GDM1 (cell line): ENCODE results near the gene ARID1A.
"Not testable (repeated sequence)": the region's sequence is repeated elsewhere in the genome, so short reads cannot be mapped to it uniquely, and the experiment has no call there.

Experiments used
- DNase-seq: peaks from one replicate; lab custom pipeline; 2025; lab: John Stamatoyannopoulos, UW

Gene ARID1A

DNA sequence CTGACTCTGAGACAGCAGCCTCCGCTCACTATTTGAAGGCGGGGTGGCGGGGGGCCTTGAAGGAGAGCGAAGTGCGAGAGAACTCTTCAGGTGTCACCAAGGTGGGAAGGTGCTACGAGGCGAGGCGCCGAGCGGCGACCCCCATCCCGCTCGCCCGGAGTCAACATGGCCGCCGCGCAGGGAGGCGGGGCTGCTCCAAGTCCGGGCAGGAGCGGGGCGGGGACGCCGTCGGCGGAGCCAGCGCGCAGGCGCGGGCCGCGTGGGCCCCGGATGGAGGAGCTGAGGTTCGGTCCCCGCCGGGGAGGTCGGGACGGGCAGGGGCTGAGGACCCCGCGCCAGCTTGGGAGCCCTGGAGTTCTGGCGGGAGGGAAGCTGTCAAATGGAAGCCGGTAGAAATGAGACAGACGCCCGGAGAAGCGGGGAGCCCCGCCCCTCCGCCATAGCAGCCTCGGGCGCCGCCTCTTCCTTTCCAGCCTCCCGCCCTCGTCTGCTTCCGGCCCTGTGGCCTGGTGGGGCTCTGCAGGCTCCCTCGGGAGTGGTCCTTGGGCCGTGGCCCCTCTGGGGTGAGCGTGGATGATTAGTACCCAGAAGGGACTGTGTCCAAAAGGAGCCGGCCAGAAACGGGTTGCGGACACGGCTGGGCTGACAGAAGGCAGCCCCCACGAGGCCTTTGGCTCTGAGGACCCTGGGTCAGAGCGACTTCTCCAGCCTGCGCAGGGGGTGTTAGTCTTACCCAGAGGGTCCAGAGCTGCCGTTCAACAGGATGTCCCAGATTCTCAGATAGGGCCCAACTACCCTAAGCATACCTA, 92.1 kb downstream of the ARID1A start, which contains the start of gene PIGV:
TSS of gene PIGV (plus strand) at position 245 of the 809 bp plus-strand sequence. CDS start 2,866 bp downstream, outside the sequence.
- DNase-seq, result peak; percentile 86

DNA sequence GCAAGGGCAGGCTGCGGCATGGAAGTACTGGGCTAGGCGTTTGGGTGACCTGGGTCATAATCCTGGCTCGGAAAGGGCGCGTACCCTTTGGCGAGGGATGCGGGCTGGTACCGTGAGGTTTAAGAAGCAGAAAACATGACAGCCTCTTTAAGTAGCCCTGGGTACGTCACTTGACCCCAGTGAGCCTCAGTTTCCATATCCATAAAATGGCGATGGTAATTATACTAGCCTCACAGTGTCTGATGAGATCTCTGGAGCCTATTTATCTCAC, 92.6 kb downstream of the ARID1A start:
- DNase-seq, result no peak

DNA sequence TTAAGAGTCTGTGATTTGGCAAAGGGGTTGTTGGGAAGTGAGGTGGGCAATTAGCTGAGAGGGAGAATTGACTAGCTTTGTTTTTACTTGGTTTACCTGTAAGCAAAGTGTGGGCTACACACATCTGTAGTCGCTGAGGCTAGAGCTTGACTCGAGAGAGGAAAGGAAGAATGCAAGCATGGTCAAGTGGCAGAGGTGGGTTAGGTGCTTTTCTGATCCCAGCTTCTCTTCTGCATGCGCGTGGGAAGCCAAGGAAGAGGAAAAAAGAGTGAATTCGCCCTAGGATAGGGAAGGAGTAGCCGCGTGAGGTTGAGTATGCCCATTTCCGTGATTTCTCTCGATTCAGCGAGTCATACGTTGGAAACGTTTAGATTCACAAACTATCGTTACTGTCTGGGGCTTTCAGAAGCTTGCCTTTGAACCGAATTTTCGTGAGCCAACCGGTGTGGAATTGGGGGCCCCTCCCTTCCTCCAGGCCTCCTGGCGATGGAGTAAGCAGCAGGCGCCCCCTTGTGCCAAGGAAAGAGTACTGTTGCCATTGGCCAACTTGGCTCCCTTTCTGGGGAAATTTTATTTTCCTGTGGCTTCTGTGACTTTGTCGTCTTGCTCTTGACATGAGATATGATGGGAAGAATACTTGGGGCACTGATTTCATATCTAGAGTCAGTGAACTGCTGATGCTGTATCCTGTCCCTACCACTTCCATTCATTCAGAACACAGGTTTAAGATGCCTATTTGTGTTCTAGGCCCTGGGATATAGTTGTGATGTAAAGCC, 93.2 kb downstream of the ARID1A start:
- peak; percentile 74 for DNase-seq

DNA sequence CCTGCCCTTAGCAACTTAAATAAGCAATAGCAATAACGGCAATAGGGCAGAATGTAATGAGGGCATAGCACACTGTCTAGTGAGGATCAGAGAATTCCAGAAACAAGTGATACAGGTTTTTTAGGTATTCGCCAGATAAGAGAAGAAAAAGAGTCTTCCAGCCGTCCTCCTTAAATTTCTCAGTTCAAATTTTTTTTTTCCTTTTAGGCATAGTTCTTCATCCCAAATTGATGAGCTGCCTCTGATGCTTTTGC, 93.7 kb downstream of the ARID1A start:
- DNase-seq, result no peak

GRCh38 chr1:26789931-26790330, 94.1 kb downstream of the ARID1A start:
- peak; percentile 37 for DNase-seq

- no peak for DNase-seq
Observed at GRCh38 chr1:26790551-26790953, 94.7 kb downstream of the ARID1A start.

- no peak for DNase-seq
Observed at GRCh38 chr1:26791148-26791547, 95.3 kb downstream of the ARID1A start.

- DNase-seq, result no peak
Observed at GRCh38 chr1:26791626-26792025, 95.8 kb downstream of the ARID1A start.

DNA sequence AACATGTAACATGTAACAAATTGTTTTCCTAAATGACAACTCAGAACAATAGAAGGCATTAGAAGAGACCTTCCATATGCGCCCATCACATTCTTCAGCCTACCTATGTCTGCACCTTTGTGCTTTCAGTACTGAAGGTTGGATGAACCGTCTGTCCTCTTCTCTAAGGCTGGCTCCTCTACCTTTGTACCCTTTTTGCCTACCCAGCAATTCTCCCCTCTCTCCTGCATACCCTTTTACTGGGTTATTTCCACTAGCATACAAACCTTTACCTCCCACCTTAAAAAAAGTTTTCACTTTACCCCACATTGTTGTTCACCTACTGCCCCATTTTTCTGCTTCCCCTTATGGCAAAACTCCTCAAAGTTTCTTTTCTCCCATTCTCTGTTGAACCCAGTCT, 97.1 kb downstream of the ARID1A start:
- DNase-seq, result no peak

- no peak for DNase-seq
Observed at GRCh38 chr1:26794391-26794790, 98.6 kb downstream of the ARID1A start.

- DNase-seq, result no peak
Observed at GRCh38 chr1:26797627-26798026, 101.8 kb downstream of the ARID1A start.

- DNase-seq, result no peak
Observed at GRCh38 chr1:26799479-26800142, 103.8 kb downstream of the ARID1A start.

DNA sequence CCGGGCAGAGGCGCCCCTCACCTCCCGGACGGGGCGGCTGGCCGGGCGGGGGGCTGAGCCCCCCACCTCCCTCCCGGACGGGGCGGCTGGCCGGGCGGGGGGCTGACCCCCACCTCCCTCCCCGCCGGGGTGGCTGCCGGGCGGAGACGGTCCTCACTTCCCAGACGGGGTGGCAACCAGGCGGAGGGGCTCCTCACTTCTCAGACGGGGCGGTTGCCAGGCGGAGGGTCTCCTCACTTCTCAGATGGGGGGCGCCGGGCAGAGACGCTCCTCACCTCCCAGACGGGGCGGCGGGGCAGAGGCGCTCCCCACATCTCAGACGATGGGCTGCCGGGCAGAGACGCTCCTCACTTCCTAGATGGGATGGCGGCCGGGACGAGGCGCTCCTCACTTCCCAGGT, 108.1 kb downstream of the ARID1A start:
- not testable (repeated sequence) for DNase-seq

- peak; percentile 39 for DNase-seq
Observed at GRCh38 chr1:26810105-26810504, 114.3 kb downstream of the ARID1A start.

- no peak for DNase-seq
Observed at GRCh38 chr1:26811057-26811456, 115.2 kb downstream of the ARID1A start.

GRCh38 chr1:26811708-26812107, 115.9 kb downstream of the ARID1A start:
- no peak for DNase-seq

DNA sequence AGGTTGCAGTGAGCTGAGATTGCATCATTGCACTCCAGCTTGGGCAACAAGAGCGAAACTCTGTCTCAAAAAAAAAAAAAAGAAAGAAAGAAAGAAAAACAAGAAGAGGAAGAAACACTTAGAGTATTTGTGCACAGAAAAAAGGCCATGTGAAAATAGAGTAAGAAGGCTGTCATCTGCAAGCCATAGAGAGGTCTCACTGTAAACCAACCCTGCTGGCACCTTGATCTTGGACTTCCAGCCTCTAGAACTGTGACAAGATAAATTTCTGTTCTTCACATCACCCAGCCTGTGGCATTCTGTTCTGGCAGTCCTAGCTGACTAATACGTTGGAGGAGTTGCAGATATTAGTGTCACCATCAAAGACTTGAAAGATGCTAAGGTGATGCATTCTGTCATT, 118.6 kb downstream of the ARID1A start:
- DNase-seq, result no peak

DNA sequence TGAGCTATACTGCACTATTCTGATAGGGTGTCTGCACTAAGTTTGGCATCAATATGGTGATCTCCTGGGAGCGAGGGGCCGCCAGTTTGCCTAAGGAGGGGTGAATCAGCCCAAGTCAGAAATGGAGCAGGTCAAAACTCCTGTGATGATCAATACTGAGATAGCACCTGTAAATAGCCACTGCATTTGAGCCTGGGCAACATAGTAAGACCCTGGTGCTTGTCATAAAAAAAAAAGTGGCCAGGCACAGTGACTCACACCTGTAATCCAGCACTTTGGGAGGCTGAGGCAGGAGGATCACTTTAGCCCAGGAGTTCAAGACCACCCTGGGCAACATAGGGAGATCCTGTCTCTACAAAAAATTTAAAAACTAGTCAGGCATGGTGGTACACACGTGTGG, 119.1 kb downstream of the ARID1A start:
- DNase-seq, result no peak

- peak; percentile 67 for DNase-seq
Observed at GRCh38 chr1:26820784-26821269, 125.0 kb downstream of the ARID1A start.

DNA sequence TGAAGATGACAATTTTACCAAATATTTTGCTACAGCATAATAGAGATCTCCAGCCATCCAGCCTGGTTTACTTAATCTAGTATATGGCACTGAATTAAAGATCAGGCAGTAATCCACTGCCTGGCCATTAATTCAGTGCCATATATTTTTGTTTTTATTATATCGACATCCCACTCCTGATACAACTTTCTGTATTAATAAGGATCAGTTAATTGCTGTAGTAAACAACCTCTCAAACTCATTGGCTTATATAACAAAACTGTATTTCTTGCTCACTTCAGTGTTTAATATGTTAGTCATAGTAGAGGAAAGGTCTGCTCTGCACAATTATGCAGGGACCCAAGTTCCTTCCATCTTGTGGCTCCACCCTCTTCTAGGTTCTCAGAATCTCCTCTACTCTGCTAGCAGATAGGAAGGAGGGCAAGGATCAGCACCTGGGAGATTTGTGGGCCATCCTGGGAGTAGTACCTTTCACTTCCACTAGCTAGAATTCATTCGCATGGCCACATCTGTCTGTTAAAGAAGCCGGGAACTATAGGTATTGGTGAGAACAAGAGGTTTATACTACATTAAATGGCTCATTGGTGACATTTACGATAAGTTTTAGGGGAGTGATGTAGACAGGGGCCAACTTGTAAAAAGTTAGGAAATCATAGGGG, 127.1 kb downstream of the ARID1A start:
- DNase-seq, result no peak

GRCh38 chr1:26824731-26825130, 128.9 kb downstream of the ARID1A start:
- DNase-seq, result no peak

- peak; percentile 46 for DNase-seq
Observed at GRCh38 chr1:26826261-26827105, 130.7 kb downstream of the ARID1A start, which contains the start of gene ZDHHC18. Gene ZDHHC18, plus strand, starts transcription at chr1:26826688. Its CDS starts 117 bp downstream, at chr1:26826805.
